MM.1S (cell line): ENCODE results near the gene ARFIP1.

ENCODE experiments used
- EZH2 ChIP-seq: fragments of 300-600 bp; sonication (generic); optimal IDR thresholded peaks from 2 replicates; pipeline ENCODE3; 2017; ENCODE audit warnings: low read depth, mild to moderate bottlenecking, antibody characterized with exemption, low read length, mixed read lengths
- EZH2phosphoT487 ChIP-seq: fragments of 300-600 bp; sonication (generic); IDR thresholded peaks from 2 replicates; pipeline ENCODE4 v1.6.1; 2018; ENCODE audit warnings: antibody characterized with exemption, low read length
- TF ChIP-seq, protein P1 (sequence below): fragments of 300-600 bp; sonication (generic); IDR thresholded peaks from 2 replicates; pipeline ENCODE4 v1.5.1; 2016; ENCODE audit warnings: antibody characterized with exemption, low read length, mixed read lengths

DNA sequence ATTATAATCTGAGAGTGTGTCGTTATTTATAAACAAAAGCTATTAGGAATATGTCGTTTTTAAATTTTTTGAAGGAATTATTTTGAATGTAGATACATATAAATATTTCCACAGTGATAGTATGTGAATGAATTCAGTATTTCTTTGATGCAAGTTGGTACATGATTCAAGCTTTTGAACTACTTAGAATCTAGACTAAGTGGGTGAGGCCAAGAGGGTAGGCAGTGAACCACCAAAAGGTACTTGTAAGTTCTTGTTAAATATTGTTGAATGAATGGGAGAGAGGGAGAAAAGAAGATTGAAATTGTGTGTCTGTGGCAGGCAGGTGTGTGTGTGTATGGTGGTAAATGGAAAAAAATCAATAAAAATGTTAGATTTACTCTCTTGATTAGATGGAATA lies 69.6 kb downstream of the ARFIP1 start:
- TF ChIP-seq, protein P1, sequence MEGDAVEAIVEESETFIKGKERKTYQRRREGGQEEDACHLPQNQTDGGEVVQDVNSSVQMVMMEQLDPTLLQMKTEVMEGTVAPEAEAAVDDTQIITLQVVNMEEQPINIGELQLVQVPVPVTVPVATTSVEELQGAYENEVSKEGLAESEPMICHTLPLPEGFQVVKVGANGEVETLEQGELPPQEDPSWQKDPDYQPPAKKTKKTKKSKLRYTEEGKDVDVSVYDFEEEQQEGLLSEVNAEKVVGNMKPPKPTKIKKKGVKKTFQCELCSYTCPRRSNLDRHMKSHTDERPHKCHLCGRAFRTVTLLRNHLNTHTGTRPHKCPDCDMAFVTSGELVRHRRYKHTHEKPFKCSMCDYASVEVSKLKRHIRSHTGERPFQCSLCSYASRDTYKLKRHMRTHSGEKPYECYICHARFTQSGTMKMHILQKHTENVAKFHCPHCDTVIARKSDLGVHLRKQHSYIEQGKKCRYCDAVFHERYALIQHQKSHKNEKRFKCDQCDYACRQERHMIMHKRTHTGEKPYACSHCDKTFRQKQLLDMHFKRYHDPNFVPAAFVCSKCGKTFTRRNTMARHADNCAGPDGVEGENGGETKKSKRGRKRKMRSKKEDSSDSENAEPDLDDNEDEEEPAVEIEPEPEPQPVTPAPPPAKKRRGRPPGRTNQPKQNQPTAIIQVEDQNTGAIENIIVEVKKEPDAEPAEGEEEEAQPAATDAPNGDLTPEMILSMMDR: no peak
- TF ChIP-seq EZH2 (no peak), EZH2phosphoT487 (no peak)
